Cardiac fibroblast (primary cell): ENCODE measurements around the gene SRPK2.
"Not testable (repeated sequence)": the region's sequence is repeated elsewhere in the genome, so short reads cannot be mapped to it uniquely, and the experiment has no call there.

Experiments
- DNase-seq, 2 donors: peaks; one replicate each; pipeline versions ENCODE4 v3.0.0 to v3.0.0-alpha.2; 2010; ENCODE audit warnings: low read depth in 2 of 2
- H3K4me3 ChIP-seq, 2 donors: replicated peaks in 1 of 2; 1 replicate in 1 of 2; 2 replicates in 1 of 2; pipeline ENCODE4 v1.5.1; 2011; ENCODE audit warnings: low read depth in 2 of 2, low read length in 2 of 2, mild to moderate bottlenecking in 2 of 2, moderate library complexity in 1 of 2
- TF ChIP-seq, protein P1 (sequence below): IDR thresholded peaks from one replicate; pipeline ENCODE4 v1.5.1; 2011; ENCODE audit warnings: low read depth, mild to moderate bottlenecking, low read length, inconsistent platforms

Gene SRPK2

DNA sequence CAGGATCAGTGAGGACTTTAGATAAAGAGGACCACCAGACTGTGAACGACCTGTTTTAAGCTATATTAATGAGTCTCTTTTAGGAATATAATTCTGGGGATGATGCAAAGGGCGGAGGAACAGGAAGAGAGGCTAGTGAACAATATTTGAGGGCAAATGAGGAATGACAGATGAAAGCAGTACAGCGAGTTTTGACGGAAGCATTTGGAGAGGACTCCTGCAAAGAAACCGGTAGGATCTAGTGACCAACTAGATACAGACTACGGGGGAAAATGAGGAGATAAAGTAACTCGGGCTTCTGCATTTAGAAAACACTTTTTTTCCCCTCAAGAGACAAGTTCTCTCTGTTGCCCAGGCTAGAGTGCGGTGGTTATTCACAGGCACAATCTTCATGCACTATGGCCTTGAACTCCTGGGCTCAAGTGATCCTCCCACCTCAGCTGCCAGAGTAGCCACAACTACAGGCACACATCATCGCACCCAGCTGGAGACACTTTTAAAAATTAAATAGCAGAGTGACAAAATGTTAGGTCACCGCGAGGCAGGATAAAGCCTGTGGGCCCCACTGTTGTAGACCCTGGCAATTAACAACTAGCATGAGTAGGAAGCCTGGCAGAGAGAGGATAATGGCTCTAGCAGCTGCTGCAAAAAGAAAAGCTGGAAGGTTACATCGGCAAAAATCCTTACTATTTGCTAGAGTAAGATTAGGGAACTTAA is 143.2 kb downstream of the SRPK2 start:
- peak in 1 of 2 donors; percentile 18 for DNase-seq
- TF ChIP-seq, protein P1, sequence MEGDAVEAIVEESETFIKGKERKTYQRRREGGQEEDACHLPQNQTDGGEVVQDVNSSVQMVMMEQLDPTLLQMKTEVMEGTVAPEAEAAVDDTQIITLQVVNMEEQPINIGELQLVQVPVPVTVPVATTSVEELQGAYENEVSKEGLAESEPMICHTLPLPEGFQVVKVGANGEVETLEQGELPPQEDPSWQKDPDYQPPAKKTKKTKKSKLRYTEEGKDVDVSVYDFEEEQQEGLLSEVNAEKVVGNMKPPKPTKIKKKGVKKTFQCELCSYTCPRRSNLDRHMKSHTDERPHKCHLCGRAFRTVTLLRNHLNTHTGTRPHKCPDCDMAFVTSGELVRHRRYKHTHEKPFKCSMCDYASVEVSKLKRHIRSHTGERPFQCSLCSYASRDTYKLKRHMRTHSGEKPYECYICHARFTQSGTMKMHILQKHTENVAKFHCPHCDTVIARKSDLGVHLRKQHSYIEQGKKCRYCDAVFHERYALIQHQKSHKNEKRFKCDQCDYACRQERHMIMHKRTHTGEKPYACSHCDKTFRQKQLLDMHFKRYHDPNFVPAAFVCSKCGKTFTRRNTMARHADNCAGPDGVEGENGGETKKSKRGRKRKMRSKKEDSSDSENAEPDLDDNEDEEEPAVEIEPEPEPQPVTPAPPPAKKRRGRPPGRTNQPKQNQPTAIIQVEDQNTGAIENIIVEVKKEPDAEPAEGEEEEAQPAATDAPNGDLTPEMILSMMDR: no peak

DNA sequence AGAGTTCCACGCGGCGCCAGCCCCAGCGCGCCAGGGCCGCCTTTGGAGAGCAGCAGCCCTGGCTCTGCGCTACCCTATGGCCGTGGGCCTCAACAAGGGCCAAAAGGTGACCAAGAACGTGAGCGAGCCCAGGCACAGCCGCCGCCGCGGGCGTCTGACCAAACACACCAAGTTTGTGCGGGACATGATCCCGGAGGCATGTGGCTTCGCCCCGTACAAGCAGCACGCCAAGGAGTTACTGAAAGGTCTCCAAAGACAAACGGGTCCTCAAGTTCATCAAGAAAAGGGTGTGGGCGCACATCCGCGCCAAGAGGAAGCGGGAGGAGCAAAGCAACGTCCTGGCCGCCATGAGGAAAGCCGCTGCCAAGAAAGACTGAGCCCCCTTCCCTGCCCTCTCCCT is 144.1 kb downstream of the SRPK2 start:
- no peak for DNase-seq
- H3K4me3 ChIP-seq: no peak overlapping the region
- TF ChIP-seq, protein P1: no peak

More for the DNA sequence above, 143.2 kb downstream of the SRPK2 start:
- no peak overlapping the region for H3K4me3 ChIP-seq

DNA sequence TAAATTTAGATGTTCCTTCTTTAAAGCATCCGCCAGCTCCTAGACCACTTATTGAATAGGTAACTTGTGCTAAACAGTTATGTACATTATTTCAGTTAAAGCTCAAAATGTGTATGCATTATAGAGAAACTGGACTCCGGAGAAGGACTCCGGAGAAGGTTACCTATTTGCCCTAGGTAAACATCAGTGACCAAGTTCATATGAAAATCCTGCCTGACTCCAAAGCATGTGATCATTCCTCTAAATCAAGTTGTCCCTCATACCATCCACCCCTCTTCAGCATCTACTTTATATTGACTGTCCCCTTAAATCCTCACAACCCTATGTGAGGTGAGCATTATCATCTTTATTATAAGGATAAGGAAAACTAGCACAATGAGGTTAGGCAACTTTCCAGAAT is 147.5 kb downstream of the SRPK2 start:
- no peak for DNase-seq
- TF ChIP-seq, protein P1: no peak
- no peak overlapping the region for H3K4me3 ChIP-seq

DNA sequence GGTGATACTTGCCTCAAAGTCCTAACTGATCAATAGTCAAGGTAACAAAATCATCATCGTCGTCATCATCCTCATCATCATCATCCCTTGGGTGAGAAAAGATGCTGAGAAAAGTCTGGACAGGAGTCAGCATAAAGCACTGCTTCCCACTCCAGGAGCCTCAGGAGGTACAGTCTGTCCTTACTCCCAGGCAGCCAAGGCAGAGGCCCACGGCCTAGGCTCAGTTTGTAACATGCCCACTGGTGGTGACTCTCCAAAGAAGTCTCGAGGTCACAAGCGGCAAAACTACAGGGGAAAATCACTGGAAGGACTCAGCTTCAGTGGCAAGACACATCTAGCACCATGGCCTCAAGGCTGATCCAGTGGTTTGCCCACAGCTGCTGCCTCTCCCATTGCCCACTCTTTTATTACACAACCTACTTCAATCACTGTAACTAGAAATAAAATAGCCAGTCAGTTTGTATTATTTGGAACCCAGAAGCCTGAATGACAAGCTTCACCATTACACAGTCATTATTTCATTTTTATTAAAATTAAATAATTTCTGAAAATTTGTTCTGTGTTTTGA is 150.4 kb downstream of the SRPK2 start:
- DNase-seq: no peak
- no peak overlapping the region for H3K4me3 ChIP-seq

DNA sequence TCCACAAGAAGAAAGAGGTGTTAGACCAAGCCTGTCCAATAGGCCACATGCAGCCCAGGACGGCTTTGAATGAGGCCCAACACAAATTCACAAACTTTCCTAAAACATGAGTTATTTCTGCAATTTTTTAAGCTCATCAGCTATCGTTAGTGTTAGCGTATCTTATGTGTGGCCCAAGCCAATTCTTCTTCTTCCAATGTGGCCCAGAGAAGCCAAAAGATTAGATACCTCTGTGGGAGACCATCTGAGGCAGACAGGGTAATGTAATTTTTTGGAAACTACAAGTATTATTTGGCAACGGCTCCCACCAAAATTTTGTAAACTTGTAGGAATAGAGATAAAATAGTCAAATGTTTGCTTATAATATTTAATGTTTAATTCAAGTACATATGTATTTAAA is 153.8 kb downstream of the SRPK2 start:
- peak in 1 of 2 donors; percentile 22 for DNase-seq
- no peak overlapping the region for H3K4me3 ChIP-seq
- TF ChIP-seq, protein P1: no peak

More for the DNA sequence above, 150.4 kb downstream of the SRPK2 start:
- TF ChIP-seq, protein P1: no peak

DNA sequence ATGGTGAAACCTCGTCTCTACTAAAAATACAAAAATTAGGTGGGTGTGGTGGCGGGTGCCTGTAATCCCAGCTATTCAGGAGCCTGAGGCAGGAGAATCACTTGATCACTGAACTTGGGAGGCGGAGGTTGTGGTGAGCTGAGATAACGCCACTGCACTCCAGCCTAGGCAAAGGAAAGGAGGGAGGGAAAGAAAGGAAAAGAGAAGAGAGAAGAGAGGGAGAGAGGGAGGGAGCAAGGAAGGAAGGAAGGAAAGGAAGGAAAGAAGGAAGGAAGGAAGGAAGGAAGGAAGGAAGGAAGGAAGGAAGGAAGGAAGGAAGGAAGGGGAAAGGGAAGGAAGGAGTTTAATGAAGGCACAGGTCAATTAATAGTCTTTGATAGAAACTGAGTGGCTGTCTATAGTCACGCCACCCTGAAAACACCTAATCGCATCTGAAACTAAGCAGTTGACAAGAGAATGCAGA is 155.9 kb downstream of the SRPK2 start:
- H3K4me3 ChIP-seq, DNase-seq: not testable (repeated sequence)

DNA sequence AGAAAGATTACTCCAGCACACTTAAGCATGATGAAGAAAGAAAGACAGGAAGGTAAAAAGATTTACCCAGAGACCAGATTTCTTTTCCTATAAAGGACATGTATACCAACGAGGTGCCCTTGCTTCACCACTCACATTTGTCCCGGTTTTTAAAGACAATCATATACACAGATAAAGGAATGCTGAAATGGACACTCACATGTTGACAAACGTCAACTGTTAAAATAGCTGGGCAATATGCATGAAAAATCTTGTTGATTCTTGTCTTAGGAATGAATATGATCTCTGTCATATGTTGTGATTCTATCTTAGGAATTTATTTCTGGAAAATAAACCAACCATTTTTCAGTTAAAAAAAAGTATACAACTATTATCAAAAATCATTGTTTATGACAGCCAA is 158.2 kb downstream of the SRPK2 start:
- DNase-seq: no peak
- TF ChIP-seq, protein P1: no peak
- H3K4me3 ChIP-seq: no peak overlapping the region
